HG02571 (cell line): ENCODE results near the gene ANKLE1.
"Not testable (repeated sequence)": the region's sequence is repeated elsewhere in the genome, so short reads cannot be mapped to it uniquely, and the experiment has no call there.

Source experiments
- ATAC-seq: cut with Tn5 transposase; IDR thresholded peaks from one replicate; pipeline ENCODE4 v1.9.1; 2021; ENCODE audit warnings: mild to moderate bottlenecking, moderate library complexity; ENCODE audit not compliant: unreplicated experiment

ANKLE1 gene

GRCh38 chr19:17246681-17247425 is 34.8 kb upstream of the ANKLE1 start:
- no peak for ATAC-seq

DNA sequence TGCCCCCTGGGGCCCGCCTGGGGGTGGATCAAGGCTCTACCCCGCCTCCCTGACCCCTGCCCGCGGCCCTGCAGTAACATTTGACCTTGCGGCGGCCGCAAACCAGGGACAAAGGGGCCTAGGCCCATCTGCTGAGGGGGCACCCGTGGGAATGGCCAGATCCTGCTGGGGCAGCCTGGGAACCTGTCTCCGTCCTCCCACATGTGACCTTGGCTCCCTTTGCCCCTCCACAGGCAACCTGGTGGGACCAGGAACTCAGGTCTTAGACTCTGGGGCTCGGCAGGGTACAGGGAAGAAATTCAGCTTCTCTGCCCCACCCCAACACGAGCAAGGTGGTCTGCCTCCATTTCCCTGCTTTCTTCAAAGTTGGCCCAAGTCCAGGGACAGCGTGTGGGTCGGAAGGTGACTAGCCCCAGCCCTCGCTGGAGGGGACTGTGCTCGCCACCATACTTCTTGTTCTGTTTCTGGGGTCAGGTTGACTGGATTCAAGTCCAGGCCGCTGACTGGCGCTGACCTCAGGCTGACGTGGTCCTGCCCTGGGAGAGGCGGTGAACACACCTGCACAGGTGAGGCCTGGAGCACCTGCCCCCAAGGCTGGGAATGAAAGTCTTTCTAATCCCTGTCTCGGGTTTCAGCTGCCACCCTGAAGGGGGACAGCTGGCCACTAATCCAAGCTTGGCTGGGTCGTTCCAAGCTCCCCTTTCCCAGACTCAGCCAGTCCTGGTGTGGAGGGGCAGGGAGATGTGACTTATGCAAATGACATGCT is 33.5 kb upstream of the ANKLE1 start:
- no peak for ATAC-seq

- ATAC-seq = no peak
These were observed 31.7 kb upstream of the ANKLE1 start for GRCh38 chr19:17249887-17250548.

DNA sequence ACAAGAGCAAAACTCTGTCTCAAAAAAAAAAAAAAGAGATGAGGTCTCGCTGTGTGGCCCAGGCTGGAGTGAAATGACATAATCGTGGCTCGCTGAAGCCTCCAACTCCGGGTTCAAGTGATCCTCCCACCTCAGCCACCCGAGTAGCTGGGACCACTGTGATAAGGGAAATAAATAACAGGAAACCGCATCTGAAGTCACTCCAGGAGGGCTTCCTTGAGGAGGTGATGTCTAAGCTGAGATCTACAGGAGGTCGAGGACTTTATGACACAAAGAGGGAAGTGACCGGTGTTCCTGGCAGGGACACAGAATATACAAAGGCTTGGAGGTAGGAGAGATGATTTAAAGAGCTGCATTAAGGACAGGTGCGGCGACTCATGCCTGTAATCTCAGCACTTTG is 27.1 kb upstream of the ANKLE1 start:
- ATAC-seq = no peak

DNA sequence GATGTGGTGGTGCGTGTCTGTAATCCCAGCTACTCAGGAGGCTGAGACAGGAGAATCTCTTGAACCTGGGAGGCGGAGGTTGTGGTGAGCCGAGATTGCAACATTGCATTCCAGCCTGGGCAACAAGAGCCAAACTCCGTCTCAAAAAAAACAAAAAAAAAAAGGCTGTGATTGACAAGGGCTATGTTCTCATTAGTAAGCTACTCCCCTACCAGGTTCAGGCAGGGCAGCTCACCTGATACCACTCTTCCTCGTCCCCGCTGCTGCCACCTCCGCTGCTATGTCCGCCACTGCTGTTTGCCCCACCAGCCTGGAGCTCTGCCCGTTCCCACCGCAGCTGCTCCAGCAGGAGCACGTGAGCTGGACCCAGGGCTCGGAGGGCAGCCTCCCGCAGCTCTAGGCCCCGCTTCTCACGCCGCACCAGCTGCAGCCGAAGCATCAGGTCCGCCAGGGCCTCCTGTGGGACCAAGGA is 26.5 kb upstream of the ANKLE1 start:
- ATAC-seq = no peak

GRCh38 chr19:17256130-17256529 is 25.6 kb upstream of the ANKLE1 start:
- no peak for ATAC-seq

DNA sequence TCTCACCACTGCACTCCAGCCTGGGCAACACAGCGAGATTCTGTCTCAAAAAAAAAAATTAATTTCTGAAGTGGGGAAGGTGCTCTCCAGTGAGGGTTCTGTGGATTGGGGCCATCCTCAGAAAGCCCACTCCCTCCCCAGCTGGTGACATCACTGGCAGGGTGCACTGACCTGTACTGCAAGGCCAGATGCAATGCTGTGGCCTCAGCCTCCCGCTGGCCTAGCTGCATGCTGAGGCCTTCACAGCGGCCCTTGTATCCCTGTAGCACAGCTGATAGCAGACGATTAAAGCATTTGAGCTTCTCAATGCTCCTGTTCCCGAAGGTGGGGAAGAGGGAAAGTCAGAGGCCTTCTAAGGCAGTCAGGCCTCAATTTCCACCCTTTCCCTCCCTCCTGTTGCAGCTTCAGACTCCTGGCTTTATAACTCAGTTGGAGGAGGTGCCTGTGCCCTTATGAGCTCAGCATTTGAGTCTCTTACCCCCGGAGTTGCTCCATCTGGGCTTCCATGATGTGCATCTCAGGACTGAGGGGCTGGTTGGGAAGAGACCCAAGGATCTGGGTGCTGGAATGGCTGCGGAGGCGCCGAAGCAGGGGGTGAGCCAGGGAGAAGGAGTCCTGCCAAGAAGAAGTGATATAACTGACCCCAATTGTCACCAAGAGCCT is 22.5 kb upstream of the ANKLE1 start:
- ATAC-seq = no peak

DNA sequence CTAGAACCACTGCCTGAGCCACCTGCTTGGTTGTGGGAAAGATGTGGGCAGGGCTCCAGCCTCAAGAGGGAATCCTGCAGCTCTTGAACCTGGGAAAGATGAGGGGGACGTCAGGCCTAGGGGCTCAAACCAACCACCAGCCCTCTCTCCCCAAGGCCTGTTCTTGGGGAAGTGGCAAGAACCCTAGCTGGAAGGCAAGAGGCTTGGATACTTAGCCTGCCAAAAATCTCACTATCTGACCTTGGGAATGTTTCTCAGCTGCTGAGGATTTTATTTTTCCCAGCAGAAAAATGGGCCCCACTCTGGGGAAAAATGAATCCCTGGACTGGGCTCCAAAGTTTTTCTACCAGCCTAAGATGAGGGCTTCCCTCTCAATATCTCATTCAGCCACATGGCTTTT is 21.8 kb upstream of the ANKLE1 start:
- ATAC-seq = no peak

DNA sequence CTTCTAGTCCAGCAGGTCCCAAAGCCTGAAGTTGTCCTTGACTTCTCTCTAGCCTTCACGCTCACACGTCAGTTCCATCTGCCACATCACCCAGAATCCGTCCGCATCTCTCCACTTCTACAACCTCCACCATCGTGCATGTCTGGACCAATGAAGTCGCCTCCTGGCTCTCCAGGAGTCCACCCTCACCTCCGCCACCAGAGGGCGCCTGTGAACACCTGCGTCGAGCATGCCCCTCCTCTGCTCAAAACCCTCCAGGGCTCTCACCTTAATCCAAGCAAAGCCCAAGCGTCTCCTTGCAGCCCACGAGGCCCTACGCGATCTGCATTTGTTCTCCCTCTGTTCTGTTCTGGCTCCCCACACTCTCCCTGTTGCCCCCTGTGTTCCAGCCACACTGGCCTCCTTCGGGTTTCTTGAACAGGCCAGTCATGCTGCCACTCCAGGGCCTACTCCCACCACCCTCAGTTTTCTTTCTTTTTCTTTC is 20.8 kb upstream of the ANKLE1 start:
- peak; percentile 67 for ATAC-seq

DNA sequence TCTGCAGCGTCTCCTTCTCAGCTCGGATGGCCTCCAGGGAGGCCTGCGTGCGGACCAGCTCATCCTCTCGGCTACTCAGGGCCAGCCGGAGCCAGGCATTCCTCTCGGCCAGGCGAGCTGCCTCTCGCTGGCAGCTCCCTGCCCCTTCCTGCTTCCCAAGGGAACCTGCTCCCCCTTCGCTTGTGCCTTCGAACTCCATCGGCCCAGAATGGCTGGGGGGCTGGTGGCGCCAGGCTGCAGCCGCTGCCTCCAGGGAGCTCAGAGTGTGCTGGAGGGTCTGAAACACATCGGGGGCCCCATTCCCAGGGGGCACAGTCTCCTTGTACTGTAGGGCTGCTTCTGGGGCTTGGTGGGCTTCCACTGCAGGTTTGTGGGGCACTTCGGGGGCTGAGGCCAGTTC is 19.1 kb upstream of the ANKLE1 start:
- ATAC-seq = no peak

DNA sequence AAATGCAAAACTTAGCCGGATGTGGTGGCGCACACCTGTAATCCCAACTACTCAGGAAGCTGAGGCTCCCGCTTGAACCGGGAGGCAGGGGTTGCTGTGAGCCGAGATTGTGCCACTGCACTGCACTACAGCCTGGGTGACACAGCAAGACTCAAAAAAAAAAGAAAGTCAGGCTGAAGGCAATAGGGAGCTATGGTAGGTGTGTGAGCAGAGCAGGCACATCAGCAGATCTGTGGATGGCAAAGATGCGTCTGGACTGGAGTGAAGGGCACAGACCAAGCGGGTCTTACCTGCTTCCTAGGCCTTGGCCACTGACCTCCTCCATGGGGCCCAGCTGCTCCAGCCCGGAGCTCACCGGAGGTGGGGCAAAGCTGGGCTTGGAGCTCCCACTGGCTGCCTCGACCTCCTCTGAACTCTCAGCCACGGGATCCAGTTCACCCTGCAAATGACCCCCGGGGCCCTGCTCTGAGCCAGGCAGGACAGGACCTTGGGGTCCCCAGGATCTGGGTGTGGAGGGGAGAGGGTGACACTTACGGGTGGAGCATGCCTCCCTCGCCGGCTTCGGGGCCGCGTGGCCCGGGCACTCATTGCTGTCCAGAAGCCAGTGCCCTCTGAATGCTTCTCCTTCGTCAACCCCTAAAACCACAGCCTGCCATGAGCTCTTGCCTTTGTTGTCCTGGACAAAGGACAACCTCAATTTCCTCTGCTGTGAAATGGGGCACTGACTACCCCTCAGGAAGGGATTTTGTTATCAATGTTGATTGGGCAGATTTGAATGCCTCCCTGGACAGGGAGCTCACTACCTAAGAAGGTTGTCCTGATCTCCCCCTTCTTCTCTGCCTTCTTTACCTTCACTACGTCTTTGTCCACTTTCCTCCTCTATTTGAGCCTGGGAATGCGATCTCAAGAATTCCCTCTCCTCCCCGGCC is 17.7 kb upstream of the ANKLE1 start:
- no peak for ATAC-seq

GRCh38 chr19:17264641-17264979 is 17.1 kb upstream of the ANKLE1 start, which contains the start of gene USHBP1:
TSS of gene USHBP1 (minus strand) at chr19:17264745. CDS start at chr19:17264299, 446 bp downstream.
- no peak for ATAC-seq

GRCh38 chr19:17266026-17266425 is 15.7 kb upstream of the ANKLE1 start:
- ATAC-seq = no peak

- ATAC-seq = peak; percentile 11
These were observed 15.1 kb upstream of the ANKLE1 start for GRCh38 chr19:17266589-17266974.

GRCh38 chr19:17266975-17267788 is 14.5 kb upstream of the ANKLE1 start, which contains the start of gene BABAM1:
TSS of gene BABAM1 (plus strand) at chr19:17267443. CDS start at chr19:17268807, 1,364 bp downstream.
- ATAC-seq = peak; percentile 79

DNA sequence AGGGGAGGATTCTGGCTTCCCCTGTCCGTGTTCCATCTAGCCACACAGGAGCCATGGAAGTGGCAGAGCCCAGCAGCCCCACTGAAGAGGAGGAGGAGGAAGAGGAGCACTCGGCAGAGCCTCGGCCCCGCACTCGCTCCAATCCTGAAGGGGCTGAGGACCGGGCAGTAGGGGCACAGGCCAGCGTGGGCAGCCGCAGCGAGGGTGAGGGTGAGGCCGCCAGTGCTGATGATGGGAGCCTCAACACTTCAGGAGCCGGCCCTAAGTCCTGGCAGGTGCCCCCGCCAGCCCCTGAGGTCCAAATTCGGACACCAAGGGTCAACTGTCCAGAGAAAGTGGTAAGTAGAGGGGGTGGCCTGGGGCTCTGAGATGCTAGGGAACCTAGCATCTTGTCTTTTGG is 12.9 kb upstream of the ANKLE1 start:
- ATAC-seq = no peak

- not testable (repeated sequence) for ATAC-seq
These were observed 6.8 kb upstream of the ANKLE1 start for GRCh38 chr19:17274892-17275291.

DNA sequence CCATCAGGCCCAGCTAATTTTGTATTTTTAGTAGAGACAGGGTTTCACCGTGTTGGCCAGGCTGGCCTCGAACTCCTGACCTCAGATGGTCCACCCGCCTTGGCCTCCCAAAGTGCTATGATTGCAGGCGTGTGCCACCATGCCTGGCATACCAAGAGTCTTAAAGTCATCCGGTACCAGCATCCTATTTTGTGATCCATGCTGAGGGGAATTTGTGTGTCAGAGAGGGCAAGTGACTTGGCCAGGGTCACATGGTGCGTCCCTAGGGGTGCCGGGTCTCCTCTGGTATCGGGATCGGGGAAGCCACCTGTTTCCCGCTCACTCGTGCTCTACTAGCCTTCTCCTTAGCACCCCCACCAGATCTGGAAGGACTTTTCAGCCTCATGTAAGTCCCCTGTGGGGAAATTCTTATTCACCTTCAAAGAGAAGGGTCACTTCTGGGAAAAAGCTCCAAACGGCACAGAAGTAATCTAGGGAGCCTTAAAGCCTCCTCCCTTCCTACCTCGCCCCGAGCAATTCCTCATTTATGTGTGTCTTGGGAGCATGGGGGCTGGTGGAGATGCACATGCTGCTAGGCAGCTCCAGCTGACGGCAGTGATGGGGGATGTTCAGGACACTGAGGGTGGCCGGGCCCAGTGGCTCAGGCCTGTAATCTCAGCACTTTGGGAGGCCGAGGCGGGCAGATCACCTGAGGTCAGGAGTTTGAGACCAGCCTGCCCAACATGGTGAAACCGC is 6.1 kb upstream of the ANKLE1 start:
- no peak for ATAC-seq
